ENCODE data around the gene DGKI. TPM values are rescaled to one million over a fixed set of nuclear protein-coding genes. Genes with fewer than 3 reads are reported as not detected.

DGKI gene
- total RNA-seq, 1 experiment from 2014 or later = 0.79 TPM

DNA sequence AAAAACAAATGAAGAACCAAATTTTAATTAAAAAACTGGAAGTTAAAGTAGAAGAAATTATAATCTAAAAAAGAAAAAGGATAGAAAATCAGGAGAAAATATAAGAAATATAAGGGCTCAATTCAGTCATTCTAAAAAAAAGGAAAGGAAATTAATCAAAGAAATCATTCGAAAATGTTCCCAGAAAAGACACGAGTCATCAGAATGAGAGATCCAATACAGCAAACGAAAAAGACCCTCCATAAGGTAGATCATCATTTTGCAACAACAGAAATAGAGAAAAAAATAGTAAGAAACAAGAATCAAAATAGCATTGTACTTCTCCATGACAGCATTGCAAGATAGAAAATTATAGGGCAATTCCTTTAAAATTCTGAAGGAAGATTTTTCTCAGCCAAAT lies 22.5 kb upstream of the DGKI start:
- peaks cover 8% of the 10 kb centered on the region for H3K4me1 Mint-ChIP-seq
- H3K4me3 Mint-ChIP-seq = no peak overlapping the region
- no peak overlapping the region for H3K27ac Mint-ChIP-seq
- peaks cover 15% of the 10 kb centered on the region for H3K9me3 Mint-ChIP-seq
- DNase-seq (ENCODE audit: low spot score) (no peak), ATAC-seq (no peak)
- POLR2A ChIA-PET = no interaction called here
- CTCF ChIA-PET = no interaction called here
- H3K36me3 Mint-ChIP-seq = peaks cover 40% of the 10 kb centered on the region
- no peaks in the 10 kb centered on the region for H3K27me3 Mint-ChIP-seq (ENCODE audit: low read depth)
- TF ChIP-seq, protein P1, sequence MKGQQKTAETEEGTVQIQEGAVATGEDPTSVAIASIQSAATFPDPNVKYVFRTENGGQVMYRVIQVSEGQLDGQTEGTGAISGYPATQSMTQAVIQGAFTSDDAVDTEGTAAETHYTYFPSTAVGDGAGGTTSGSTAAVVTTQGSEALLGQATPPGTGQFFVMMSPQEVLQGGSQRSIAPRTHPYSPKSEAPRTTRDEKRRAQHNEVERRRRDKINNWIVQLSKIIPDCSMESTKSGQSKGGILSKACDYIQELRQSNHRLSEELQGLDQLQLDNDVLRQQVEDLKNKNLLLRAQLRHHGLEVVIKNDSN (CRISPR knock-in tag; IDR thresholded peaks at IDR 0.05) = no peak
- TF ChIP-seq IRF2 (CRISPR knock-in tag; IDR thresholded peaks at IDR 0.05; ENCODE audit: borderline replicate concordance, low read depth) (no peak), ZNF232 (CRISPR knock-in tag; IDR thresholded peaks at IDR 0.05) (no peak), ZNF138 (CRISPR knock-in tag; conservative IDR thresholded peaks at IDR 0.05) (no peak), FOXK1 (CRISPR knock-in tag; IDR thresholded peaks at IDR 0.05) (no peak), SP1 (CRISPR knock-in tag; conservative IDR thresholded peaks at IDR 0.05) (no peak)
- TF ChIP-seq, protein P2, sequence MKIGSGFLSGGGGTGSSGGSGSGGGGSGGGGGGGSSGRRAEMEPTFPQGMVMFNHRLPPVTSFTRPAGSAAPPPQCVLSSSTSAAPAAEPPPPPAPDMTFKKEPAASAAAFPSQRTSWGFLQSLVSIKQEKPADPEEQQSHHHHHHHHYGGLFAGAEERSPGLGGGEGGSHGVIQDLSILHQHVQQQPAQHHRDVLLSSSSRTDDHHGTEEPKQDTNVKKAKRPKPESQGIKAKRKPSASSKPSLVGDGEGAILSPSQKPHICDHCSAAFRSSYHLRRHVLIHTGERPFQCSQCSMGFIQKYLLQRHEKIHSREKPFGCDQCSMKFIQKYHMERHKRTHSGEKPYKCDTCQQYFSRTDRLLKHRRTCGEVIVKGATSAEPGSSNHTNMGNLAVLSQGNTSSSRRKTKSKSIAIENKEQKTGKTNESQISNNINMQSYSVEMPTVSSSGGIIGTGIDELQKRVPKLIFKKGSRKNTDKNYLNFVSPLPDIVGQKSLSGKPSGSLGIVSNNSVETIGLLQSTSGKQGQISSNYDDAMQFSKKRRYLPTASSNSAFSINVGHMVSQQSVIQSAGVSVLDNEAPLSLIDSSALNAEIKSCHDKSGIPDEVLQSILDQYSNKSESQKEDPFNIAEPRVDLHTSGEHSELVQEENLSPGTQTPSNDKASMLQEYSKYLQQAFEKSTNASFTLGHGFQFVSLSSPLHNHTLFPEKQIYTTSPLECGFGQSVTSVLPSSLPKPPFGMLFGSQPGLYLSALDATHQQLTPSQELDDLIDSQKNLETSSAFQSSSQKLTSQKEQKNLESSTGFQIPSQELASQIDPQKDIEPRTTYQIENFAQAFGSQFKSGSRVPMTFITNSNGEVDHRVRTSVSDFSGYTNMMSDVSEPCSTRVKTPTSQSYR (CRISPR knock-in tag; IDR thresholded peaks at IDR 0.05) = no peak
- TF ChIP-seq, protein P3, sequence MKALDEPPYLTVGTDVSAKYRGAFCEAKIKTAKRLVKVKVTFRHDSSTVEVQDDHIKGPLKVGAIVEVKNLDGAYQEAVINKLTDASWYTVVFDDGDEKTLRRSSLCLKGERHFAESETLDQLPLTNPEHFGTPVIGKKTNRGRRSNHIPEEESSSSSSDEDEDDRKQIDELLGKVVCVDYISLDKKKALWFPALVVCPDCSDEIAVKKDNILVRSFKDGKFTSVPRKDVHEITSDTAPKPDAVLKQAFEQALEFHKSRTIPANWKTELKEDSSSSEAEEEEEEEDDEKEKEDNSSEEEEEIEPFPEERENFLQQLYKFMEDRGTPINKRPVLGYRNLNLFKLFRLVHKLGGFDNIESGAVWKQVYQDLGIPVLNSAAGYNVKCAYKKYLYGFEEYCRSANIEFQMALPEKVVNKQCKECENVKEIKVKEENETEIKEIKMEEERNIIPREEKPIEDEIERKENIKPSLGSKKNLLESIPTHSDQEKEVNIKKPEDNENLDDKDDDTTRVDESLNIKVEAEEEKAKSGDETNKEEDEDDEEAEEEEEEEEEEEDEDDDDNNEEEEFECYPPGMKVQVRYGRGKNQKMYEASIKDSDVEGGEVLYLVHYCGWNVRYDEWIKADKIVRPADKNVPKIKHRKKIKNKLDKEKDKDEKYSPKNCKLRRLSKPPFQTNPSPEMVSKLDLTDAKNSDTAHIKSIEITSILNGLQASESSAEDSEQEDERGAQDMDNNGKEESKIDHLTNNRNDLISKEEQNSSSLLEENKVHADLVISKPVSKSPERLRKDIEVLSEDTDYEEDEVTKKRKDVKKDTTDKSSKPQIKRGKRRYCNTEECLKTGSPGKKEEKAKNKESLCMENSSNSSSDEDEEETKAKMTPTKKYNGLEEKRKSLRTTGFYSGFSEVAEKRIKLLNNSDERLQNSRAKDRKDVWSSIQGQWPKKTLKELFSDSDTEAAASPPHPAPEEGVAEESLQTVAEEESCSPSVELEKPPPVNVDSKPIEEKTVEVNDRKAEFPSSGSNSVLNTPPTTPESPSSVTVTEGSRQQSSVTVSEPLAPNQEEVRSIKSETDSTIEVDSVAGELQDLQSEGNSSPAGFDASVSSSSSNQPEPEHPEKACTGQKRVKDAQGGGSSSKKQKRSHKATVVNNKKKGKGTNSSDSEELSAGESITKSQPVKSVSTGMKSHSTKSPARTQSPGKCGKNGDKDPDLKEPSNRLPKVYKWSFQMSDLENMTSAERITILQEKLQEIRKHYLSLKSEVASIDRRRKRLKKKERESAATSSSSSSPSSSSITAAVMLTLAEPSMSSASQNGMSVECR (CRISPR knock-in tag; IDR thresholded peaks at IDR 0.05; ENCODE audit: borderline replicate concordance) = no peak
- TF ChIP-seq, protein P4, sequence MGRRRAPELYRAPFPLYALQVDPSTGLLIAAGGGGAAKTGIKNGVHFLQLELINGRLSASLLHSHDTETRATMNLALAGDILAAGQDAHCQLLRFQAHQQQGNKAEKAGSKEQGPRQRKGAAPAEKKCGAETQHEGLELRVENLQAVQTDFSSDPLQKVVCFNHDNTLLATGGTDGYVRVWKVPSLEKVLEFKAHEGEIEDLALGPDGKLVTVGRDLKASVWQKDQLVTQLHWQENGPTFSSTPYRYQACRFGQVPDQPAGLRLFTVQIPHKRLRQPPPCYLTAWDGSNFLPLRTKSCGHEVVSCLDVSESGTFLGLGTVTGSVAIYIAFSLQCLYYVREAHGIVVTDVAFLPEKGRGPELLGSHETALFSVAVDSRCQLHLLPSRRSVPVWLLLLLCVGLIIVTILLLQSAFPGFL (CRISPR knock-in tag; IDR thresholded peaks at IDR 0.05; ENCODE audit: borderline replicate concordance) = no peak

DNA sequence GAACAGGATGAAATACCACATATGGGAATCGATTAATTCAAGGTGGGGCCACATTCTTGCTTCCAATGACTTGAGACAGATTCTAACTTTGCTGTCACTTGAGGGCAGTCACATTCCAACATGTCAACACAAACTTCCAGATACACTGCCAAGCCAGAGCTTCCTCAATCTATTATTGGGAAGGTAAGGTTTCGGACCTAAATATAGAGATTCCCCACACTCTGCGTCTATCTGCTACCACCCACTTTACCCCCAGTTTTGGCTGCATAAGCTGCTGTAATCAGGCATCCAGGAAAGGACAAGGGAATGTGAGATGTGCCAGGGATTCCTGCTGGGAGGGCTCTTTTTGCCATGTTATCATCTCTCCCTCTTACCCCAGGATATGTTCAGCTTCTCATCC lies 20.5 kb upstream of the DGKI start:
- no peaks in the 10 kb centered on the region for H3K27me3 Mint-ChIP-seq (ENCODE audit: low read depth)
- no peak overlapping the region for H3K27ac Mint-ChIP-seq
- ChIA-PET CTCF (interaction anchor here (0.9 kb wide), 2 partner anchors 20 to 211 kb away, joined by 3 read pairs; no protein-coding TSS in a partner anchor), POLR2A (no interaction called here)
- TF ChIP-seq, protein P5, sequence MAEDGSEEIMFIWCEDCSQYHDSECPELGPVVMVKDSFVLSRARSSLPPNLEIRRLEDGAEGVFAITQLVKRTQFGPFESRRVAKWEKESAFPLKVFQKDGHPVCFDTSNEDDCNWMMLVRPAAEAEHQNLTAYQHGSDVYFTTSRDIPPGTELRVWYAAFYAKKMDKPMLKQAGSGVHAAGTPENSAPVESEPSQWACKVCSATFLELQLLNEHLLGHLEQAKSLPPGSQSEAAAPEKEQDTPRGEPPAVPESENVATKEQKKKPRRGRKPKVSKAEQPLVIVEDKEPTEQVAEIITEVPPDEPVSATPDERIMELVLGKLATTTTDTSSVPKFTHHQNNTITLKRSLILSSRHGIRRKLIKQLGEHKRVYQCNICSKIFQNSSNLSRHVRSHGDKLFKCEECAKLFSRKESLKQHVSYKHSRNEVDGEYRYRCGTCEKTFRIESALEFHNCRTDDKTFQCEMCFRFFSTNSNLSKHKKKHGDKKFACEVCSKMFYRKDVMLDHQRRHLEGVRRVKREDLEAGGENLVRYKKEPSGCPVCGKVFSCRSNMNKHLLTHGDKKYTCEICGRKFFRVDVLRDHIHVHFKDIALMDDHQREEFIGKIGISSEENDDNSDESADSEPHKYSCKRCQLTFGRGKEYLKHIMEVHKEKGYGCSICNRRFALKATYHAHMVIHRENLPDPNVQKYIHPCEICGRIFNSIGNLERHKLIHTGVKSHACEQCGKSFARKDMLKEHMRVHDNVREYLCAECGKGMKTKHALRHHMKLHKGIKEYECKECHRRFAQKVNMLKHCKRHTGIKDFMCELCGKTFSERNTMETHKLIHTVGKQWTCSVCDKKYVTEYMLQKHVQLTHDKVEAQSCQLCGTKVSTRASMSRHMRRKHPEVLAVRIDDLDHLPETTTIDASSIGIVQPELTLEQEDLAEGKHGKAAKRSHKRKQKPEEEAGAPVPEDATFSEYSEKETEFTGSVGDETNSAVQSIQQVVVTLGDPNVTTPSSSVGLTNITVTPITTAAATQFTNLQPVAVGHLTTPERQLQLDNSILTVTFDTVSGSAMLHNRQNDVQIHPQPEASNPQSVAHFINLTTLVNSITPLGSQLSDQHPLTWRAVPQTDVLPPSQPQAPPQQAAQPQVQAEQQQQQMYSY (CRISPR knock-in tag; IDR thresholded peaks at IDR 0.05) = no peak
- TF ChIP-seq GABPB1 (CRISPR knock-in tag; IDR thresholded peaks at IDR 0.05) (no peak), FOXP1 (CRISPR knock-in tag; IDR thresholded peaks at IDR 0.05; ENCODE audit: borderline replicate concordance) (no peak), FOXK1 (CRISPR knock-in tag; IDR thresholded peaks at IDR 0.05) (no peak)
- TF ChIP-seq, protein P6, sequence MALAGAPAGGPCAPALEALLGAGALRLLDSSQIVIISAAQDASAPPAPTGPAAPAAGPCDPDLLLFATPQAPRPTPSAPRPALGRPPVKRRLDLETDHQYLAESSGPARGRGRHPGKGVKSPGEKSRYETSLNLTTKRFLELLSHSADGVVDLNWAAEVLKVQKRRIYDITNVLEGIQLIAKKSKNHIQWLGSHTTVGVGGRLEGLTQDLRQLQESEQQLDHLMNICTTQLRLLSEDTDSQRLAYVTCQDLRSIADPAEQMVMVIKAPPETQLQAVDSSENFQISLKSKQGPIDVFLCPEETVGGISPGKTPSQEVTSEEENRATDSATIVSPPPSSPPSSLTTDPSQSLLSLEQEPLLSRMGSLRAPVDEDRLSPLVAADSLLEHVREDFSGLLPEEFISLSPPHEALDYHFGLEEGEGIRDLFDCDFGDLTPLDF (CRISPR knock-in tag; IDR thresholded peaks at IDR 0.05) = no peak
- TF ChIP-seq, protein P7, sequence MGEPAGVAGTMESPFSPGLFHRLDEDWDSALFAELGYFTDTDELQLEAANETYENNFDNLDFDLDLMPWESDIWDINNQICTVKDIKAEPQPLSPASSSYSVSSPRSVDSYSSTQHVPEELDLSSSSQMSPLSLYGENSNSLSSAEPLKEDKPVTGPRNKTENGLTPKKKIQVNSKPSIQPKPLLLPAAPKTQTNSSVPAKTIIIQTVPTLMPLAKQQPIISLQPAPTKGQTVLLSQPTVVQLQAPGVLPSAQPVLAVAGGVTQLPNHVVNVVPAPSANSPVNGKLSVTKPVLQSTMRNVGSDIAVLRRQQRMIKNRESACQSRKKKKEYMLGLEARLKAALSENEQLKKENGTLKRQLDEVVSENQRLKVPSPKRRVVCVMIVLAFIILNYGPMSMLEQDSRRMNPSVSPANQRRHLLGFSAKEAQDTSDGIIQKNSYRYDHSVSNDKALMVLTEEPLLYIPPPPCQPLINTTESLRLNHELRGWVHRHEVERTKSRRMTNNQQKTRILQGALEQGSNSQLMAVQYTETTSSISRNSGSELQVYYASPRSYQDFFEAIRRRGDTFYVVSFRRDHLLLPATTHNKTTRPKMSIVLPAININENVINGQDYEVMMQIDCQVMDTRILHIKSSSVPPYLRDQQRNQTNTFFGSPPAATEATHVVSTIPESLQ (CRISPR knock-in tag; IDR thresholded peaks at IDR 0.05) = no peak
- TF ChIP-seq, protein P8, sequence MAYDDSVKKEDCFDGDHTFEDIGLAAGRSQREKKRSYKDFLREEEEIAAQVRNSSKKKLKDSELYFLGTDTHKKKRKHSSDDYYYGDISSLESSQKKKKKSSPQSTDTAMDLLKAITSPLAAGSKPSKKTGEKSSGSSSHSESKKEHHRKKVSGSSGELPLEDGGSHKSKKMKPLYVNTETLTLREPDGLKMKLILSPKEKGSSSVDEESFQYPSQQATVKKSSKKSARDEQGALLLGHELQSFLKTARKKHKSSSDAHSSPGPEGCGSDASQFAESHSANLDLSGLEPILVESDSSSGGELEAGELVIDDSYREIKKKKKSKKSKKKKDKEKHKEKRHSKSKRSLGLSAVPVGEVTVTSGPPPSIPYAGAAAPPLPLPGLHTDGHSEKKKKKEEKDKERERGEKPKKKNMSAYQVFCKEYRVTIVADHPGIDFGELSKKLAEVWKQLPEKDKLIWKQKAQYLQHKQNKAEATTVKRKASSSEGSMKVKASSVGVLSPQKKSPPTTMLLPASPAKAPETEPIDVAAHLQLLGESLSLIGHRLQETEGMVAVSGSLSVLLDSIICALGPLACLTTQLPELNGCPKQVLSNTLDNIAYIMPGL (CRISPR knock-in tag; IDR thresholded peaks at IDR 0.05) = no peak
- H3K36me3 Mint-ChIP-seq = peaks cover 32% of the 10 kb centered on the region
- no peak overlapping the region for H3K4me3 Mint-ChIP-seq
- DNase-seq (ENCODE audit: low spot score) (no peak), ATAC-seq (no peak)
- peaks cover 15% of the 10 kb centered on the region for H3K9me3 Mint-ChIP-seq
- peaks cover 2% of the 10 kb centered on the region for H3K4me1 Mint-ChIP-seq
